HG02571 (cell line): Measurements from ENCODE around the gene MTCL1.

Source experiments
- ATAC-seq: cut with Tn5 transposase; IDR thresholded peaks from one replicate; pipeline ENCODE4 v1.9.1; 2021; ENCODE audit warnings: mild to moderate bottlenecking, moderate library complexity; ENCODE audit not compliant: unreplicated experiment

MTCL1 gene

DNA sequence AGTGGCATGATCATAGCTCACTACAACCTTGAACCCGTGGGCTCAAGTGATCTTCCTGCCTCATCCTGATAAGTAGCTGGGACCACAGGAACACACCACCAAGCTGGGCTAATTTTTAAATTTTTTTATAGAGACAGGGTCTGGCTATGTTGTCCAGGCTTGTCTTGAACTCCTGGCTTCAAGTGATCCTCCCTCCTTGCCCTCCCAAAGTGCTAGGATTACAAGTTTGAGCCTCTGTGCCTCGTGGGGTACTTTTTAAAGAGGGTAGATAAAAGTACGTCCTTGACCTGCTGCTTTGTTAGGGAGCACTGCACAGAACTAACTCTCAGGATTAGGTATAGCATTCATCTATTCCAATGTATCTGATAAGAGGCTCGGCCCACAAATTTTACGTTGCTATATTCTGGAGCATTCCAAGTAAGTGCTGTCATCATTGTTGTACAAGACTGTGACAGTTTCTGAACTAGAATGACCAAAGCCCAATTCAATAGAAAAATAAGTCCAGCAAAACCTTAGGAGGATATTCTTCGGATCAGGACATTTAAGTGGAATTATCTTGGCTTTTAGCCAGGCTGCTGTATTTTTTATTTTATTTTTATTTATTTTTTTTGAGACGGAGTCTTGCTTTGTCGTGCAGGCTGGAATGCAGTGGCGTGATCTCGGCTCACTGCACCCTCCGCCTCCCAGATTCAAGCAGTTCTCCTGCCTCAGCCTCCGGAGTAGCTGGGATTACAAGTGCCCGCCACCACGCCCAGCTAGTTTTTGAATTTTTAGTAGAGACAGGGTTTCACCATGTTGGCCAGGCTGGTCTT is 4.1 kb downstream of the MTCL1 start:
- ATAC-seq, result no peak

DNA sequence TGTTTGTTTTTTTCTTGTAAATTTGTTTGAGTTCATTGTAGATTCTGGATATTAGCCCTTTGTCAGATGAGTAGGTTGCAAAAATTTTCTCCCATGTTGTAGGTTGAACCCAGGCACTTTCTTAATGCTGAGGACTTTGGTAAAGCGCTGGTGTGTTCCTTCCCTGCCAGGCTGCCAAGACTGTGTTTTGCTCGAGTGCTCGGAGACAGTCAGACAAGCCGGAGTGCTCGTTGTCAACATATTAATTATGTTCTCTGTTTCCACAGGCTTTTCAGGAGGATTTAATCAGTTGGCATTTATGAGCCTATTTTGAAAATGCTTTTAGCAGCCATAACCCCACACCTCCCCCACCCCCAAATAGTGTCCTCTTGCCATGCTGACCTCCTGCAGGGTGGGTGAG is 6.4 kb downstream of the MTCL1 start:
- ATAC-seq, result no peak

GRCh38 chr18:8713691-8714090 is 8.3 kb downstream of the MTCL1 start:
- ATAC-seq, result no peak

DNA sequence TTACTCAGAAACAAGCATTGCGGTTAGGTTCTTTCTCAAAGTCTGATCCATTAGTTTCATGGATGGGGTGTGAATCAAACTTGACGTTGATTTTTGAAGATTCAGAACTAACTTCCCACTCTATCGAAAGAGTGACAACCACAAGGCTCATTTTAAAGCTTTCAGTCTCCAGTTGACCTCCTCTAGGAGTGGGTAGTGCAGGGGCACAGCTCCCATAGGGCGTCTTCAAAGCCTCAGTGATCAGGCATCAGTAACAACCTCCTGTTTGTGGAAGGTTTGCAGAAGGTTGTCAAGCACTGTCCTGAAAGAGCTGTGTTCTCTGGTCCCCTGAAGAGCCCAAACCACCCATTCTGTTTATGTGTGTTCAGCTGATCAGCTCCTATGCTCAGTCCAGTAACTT is 10.2 kb downstream of the MTCL1 start:
- ATAC-seq, result no peak

GRCh38 chr18:8717011-8717770 is 11.8 kb downstream of the MTCL1 start:
- ATAC-seq, result no peak

- no peak for ATAC-seq
Measured at GRCh38 chr18:8718401-8718913, 13.1 kb downstream of the MTCL1 start.

- ATAC-seq, result no peak
Measured at GRCh38 chr18:8719192-8719591, 13.8 kb downstream of the MTCL1 start.

DNA sequence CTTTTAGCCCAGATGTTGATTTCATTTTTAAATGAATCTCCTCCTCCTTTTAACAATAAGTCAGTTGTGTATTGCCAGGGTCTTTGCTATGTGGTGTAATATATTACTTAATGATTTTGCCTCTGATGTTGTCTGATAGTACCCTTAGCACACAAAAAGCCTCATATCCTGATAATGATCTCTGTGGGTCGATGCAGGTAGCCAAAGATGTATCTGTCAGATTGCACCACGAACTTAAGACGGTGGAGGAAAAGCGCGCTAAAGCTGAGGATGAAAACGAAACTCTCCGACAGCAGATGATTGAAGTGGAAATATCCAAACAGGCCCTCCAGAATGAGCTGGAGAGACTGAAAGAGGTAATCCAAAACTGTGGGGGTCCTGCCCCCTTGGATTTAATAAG is 14.8 kb downstream of the MTCL1 start:
- no peak for ATAC-seq

DNA sequence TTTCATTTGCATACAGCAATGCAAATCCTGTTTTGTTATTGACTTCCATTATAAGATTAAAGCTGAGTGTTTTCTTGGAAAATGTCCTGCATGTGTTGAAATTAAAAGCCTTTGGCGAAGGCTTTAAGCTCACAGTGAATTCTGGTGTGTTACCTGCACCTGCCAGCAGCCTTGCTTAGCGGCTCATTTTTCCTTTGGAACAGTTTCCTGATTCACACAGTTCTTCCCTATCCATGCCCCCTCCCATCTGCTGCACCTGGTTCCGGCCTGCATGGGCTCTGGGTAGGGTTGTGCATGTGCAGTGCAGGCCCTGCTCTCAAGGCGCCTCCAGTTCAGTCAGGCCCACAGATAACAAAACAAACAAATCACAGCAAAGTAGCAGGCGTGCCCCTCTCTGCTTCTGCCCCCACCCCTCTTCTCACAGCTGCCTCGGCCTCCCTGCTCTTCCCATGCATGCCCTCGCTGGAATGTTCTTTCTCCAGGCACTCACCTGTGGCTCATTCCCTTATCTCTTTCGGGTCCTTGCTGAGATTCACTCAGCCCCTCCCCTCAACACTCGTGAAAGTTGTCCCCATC is 15.8 kb downstream of the MTCL1 start:
- ATAC-seq, result no peak

DNA sequence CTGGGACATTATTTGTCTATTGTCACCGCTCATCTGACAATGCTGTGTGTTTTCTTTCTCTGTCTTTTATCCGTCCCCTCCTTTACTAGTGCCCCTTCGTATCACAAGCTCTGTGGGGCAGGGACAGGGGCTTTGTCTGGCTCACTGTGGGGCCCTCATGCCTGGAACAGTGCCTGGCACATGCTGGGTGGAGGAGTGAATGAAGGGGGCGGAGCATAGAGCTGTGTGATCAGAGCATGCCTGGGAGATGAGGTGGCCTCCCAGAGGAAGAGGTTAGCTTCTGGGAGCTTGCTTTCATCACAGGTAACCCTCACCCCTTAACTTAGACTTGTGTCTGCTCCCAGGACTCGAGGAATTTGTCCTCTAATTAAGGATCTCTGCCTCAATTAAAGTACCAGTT is 16.4 kb downstream of the MTCL1 start:
- ATAC-seq, result no peak

- ATAC-seq, result no peak
Measured at GRCh38 chr18:8722946-8723820, 17.8 kb downstream of the MTCL1 start.

GRCh38 chr18:8724452-8724851 is 19.1 kb downstream of the MTCL1 start:
- ATAC-seq, result no peak

DNA sequence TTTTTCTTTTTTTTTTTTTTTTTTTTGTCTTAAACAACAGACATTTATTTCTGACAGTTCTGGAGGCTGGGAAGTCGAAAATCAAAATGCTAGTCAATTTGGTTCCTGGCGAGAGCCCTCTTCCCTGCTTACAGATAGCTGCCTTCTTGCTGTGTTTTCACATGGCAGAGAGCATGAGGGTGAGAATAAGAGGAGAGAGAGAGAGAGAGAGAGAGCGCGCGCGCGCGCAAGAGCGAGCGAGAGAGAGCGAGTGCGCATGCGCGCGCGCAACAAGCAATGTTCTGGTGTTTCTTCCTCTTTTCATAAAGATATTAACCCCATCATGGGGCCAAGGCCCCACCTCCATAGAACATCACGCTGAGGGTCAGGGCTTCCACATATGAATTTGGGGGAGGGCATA is 20.9 kb downstream of the MTCL1 start:
- no peak for ATAC-seq

- no peak for ATAC-seq
Measured at GRCh38 chr18:8726963-8727705, 21.8 kb downstream of the MTCL1 start.

- no peak for ATAC-seq
Measured at GRCh38 chr18:8730080-8730827, 24.9 kb downstream of the MTCL1 start.

GRCh38 chr18:8732442-8733360 is 27.3 kb downstream of the MTCL1 start:
- ATAC-seq, result no peak

DNA sequence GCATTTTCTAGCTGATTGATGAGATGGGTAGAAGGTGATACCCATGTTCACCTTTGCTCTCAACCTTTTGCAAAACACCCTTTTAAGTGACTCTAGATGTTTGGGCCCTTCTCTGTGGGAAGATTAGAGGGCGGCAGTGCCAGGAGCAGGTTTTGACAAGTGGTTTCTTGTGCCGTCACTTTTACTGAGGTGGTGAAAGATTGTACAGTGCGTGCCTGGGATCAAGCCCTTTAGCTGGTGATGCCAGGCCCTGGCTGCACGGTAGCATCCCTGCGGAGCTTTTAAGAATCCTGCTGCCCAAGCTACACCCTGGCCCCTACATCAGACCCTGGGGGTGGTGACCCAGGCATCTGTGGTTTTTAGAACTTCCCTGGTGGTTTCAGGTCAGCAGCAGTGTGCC is 29.1 kb downstream of the MTCL1 start:
- ATAC-seq, result no peak

- no peak for ATAC-seq
Measured at GRCh38 chr18:8735274-8735673, 29.9 kb downstream of the MTCL1 start.
